ENCODE measurements around the gene TAF1D. TPM values are rescaled to one million over a fixed set of nuclear protein-coding genes. Genes with fewer than 3 reads are reported as not detected.

TAF1D gene, protein sequence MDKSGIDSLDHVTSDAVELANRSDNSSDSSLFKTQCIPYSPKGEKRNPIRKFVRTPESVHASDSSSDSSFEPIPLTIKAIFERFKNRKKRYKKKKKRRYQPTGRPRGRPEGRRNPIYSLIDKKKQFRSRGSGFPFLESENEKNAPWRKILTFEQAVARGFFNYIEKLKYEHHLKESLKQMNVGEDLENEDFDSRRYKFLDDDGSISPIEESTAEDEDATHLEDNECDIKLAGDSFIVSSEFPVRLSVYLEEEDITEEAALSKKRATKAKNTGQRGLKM
- 165 TPM for total RNA-seq (2021; ENCODE audit: unreplicated experiment)
- 79.9 TPM for polyA plus RNA-seq (2012; ENCODE audit: insufficient read length)
- Bru-seq, nascent RNA: percentile 100 among the genes with signal in this experiment
- BruChase-seq, experiment 1, labeled RNA remaining after a 2-hour chase: percentile 99 among the genes with signal in this experiment
- BruChase-seq, experiment 2, labeled RNA remaining after a 6-hour chase: percentile 96 among the genes with signal in this experiment
- long read RNA-seq, partial matches to known transcripts: 13 of 47 reads
- long read RNA-seq, other reads (novel, unspliced or antisense): 27 of 47 reads

DNA sequence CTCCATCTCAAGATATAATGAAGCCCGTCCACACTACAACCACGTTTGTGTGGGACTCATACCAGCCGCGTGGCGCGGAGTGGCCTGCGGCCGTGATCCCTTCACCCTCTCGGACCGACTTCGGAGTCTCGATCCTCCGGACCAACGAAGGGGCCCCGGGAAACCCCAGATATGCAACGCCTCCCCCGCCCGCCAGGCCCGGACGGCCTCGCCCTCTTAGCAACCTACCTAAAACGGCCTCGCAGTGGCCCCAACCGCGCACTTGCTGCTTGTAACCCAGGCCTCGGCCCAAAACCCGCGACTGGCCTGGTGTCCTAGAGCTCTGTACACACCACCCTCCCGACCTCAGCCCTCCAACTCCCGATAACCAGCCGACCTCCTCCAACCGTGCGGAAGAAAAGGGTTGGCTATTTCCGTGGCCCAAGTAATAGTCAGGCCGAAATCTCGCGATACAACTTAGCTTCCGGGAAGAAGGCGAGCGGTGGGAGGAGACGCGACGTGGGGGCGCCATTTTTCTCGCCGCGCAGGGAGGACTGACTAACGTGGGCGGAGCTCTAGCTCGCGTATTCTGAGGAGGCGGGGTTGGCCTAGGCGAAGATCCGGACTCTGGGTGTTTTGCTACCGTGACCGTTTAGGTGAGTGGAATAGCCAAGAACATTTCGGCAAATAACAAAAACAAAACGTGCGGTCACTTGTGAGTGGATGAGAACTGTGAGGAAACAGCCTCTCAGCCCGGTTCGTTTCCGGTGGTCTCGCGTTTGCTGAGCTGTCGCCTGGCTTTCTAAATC lies at the start of gene TAF1D, which contains the start of gene C11orf54:
TAF1D (minus strand) TSS at position 402 of the 788 bp plus-strand sequence. CDS start 2,191 bp downstream, outside the sequence.
C11orf54 (plus strand) TSS at position 579 of the 788 bp plus-strand sequence. CDS start 5,722 bp downstream, outside the sequence.
- peaks cover 42% of the 10 kb centered on the region for H3K36me3 ChIP-seq (ENCODE audit: control insufficient read depth, insufficient read depth, low read length)
- intact Hi-C loops (cut with micrococcal nuclease; ENCODE audit: unreplicated experiment) (no loop called here), in situ Hi-C loops (cut with HindIII; ENCODE audit: low pct_unique_long_range_greater_than_20kb, low sequenced_read_pairs) (no loop called here)

DNA sequence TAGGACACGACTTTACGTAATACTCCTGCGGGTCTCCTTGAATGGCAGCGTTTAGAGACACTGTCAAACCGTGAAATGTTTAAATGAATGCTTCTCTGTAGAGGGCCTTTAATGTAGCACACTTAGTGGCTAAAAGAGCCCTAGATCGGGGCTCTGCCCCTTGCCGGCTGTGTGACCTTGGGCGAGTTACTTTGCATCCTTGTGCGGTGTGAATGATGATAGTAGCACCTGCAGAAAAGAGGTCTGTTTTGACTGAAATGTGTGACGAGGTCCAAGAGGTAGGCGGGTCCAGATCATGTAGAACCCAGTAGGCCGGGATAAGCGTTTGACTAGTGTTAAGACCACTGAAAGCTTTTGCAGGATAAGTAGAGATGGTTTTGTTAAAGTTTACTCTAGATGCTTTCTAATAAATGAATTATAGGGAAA lies 43.7 kb upstream of the TAF1D start:
- peak overlapping the region; percentile 93 for H3K27ac ChIP-seq (ENCODE audit: low read length)
- CTCF ChIA-PET: no interaction called here
- no peaks in the 10 kb centered on the region for H3K27me3 ChIP-seq (ENCODE audit: control insufficient read depth, insufficient read depth, low read length)
- POLR2A ChIA-PET: no interaction called here
- H3K4me3 ChIP-seq (ENCODE audit: low read depth in 2 of 2, low read length in 2 of 2): peak overlapping the region; percentile 85 to 99
- no TSS peak for BruUV-seq (replicated peaks)
- H3K4me1 ChIP-seq (ENCODE audit: control insufficient read depth, insufficient read depth, low read length): peaks cover 7% of the 10 kb centered on the region
- H3K36me3 ChIP-seq (ENCODE audit: control insufficient read depth, insufficient read depth, low read length): peaks cover 10% of the 10 kb centered on the region
- DNase-seq (ENCODE audit: low read depth, low spot score) (no peak), ATAC-seq (no peak)
- no peaks in the 10 kb centered on the region for H3K9me3 ChIP-seq (ENCODE audit: control insufficient read depth, insufficient read depth, low read depth, low read length)
- intact Hi-C loops (cut with micrococcal nuclease; ENCODE audit: unreplicated experiment): no loop called here
- in situ Hi-C loops (cut with HindIII; ENCODE audit: low pct_unique_long_range_greater_than_20kb, low sequenced_read_pairs): no loop called here
- TF ChIP-seq TCF7L2 (IDR thresholded peaks at IDR 0.05; ENCODE audit: low read depth, low read length) (no peak), SIN3A (IDR thresholded peaks at IDR 0.05; ENCODE audit: borderline replicate concordance, insufficient read depth, low read depth, low read length) (0 out of 2 replicates have a peak, but pooled peaks have one; percentile 3), POLR2AphosphoS5 (IDR thresholded peaks at IDR 0.05; ENCODE audit: low read depth, low read length) (no peak)
- TF ChIP-seq, protein P1, sequence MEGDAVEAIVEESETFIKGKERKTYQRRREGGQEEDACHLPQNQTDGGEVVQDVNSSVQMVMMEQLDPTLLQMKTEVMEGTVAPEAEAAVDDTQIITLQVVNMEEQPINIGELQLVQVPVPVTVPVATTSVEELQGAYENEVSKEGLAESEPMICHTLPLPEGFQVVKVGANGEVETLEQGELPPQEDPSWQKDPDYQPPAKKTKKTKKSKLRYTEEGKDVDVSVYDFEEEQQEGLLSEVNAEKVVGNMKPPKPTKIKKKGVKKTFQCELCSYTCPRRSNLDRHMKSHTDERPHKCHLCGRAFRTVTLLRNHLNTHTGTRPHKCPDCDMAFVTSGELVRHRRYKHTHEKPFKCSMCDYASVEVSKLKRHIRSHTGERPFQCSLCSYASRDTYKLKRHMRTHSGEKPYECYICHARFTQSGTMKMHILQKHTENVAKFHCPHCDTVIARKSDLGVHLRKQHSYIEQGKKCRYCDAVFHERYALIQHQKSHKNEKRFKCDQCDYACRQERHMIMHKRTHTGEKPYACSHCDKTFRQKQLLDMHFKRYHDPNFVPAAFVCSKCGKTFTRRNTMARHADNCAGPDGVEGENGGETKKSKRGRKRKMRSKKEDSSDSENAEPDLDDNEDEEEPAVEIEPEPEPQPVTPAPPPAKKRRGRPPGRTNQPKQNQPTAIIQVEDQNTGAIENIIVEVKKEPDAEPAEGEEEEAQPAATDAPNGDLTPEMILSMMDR (IDR thresholded peaks at IDR 0.05): peak; percentile 41; the same call in 1 of the 2 replicates

More for the DNA sequence above, at the start of gene TAF1D, which contains the start of gene C11orf54:
- Histone ChIP-seq H3K27me3 (ENCODE audit: control insufficient read depth, insufficient read depth, low read length) (no peaks in the 10 kb centered on the region), H3K4me3 (ENCODE audit: low read depth in 2 of 2, low read length in 2 of 2) (peak within 1 kb of the TSS; percentile 72 to 84), H3K4me1 (ENCODE audit: control insufficient read depth, insufficient read depth, low read length) (peaks cover 42% of the 10 kb centered on the region), H3K27ac (ENCODE audit: low read length) (peak within 1 kb of the TSS; percentile 97), H3K9me3 (ENCODE audit: control insufficient read depth, insufficient read depth, low read depth, low read length) (no peaks in the 10 kb centered on the region)
- peak; percentile 88 for ATAC-seq
- TF ChIP-seq SIN3A (IDR thresholded peaks at IDR 0.05; ENCODE audit: borderline replicate concordance, insufficient read depth, low read depth, low read length) (peak; percentile 76), POLR2AphosphoS5 (IDR thresholded peaks at IDR 0.05; ENCODE audit: low read depth, low read length) (peak; percentile 100), TCF7L2 (IDR thresholded peaks at IDR 0.05; ENCODE audit: low read depth, low read length) (peak; percentile 59; the same call in 1 of the 2 replicates)
- TF ChIP-seq, protein P1 (IDR thresholded peaks at IDR 0.05): no peak
- TF ChIP-seq, protein P2, sequence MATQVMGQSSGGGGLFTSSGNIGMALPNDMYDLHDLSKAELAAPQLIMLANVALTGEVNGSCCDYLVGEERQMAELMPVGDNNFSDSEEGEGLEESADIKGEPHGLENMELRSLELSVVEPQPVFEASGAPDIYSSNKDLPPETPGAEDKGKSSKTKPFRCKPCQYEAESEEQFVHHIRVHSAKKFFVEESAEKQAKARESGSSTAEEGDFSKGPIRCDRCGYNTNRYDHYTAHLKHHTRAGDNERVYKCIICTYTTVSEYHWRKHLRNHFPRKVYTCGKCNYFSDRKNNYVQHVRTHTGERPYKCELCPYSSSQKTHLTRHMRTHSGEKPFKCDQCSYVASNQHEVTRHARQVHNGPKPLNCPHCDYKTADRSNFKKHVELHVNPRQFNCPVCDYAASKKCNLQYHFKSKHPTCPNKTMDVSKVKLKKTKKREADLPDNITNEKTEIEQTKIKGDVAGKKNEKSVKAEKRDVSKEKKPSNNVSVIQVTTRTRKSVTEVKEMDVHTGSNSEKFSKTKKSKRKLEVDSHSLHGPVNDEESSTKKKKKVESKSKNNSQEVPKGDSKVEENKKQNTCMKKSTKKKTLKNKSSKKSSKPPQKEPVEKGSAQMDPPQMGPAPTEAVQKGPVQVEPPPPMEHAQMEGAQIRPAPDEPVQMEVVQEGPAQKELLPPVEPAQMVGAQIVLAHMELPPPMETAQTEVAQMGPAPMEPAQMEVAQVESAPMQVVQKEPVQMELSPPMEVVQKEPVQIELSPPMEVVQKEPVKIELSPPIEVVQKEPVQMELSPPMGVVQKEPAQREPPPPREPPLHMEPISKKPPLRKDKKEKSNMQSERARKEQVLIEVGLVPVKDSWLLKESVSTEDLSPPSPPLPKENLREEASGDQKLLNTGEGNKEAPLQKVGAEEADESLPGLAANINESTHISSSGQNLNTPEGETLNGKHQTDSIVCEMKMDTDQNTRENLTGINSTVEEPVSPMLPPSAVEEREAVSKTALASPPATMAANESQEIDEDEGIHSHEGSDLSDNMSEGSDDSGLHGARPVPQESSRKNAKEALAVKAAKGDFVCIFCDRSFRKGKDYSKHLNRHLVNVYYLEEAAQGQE (IDR thresholded peaks at IDR 0.05; ENCODE audit: insufficient read depth in 1 of 2, low read depth in 2 of 2, low read length in 1 of 2): peak; percentile 46 to 65; a peak in 1 of 4 replicates
- ChIA-PET CTCF (interaction anchor here (1.7 kb wide), 1 partner anchor 43 kb away, joined by 6 read pairs; the partner anchor contains the start of gene MED17), POLR2A (interaction anchor here (0.6 to 2.2 kb wide), 7 partner anchors 10 to 447 kb away, joined by 3 to 19 read pairs (median 3); partner anchors contain the start of genes MED17 and PANX1)
- peak; percentile 93 for DNase-seq (ENCODE audit: low read depth, low spot score)
- no TSS peak for BruUV-seq (replicated peaks)
